Muscle layer of colon (tissue), 2 donors: ENCODE results near the gene FOXL2.
A peak's percentile ranks its signal among the peaks of the same experiment; 100 is the strongest.

ENCODE experiments used
- H3K27ac ChIP-seq: one replicate; pipeline ENCODE4 v1.7.0; 2013; ENCODE audit warnings: low read depth, mild to moderate bottlenecking, low read length, moderate library complexity
- H3K27me3 ChIP-seq, 2 donors: one replicate each; pipeline ENCODE4 v1.7.0; 2013; ENCODE audit warnings: low read length in 2 of 2, mild to moderate bottlenecking in 2 of 2; ENCODE audit not compliant: insufficient read depth in 2 of 2, control insufficient read depth in 1 of 2
- H3K36me3 ChIP-seq: one replicate; pipeline ENCODE4 v1.7.0; 2013; ENCODE audit warnings: mild to moderate bottlenecking, low read length; ENCODE audit not compliant: insufficient read depth
- H3K4me1 ChIP-seq: one replicate; pipeline ENCODE4 v1.7.0; 2013; ENCODE audit warnings: mild to moderate bottlenecking, low read length; ENCODE audit not compliant: insufficient read depth
- H3K4me3 ChIP-seq, 2 donors: one replicate each; pipeline ENCODE4 v1.7.0; 2013; ENCODE audit warnings: low read length in 2 of 2, low read depth in 1 of 2, mild to moderate bottlenecking in 1 of 2, moderate library complexity in 1 of 2
- H3K9ac ChIP-seq: one replicate; pipeline ENCODE4 v1.7.0; 2013; ENCODE audit warnings: low read length
- H3K9me3 ChIP-seq: one replicate; pipeline ENCODE4 v1.7.0; 2013; ENCODE audit warnings: mild to moderate bottlenecking, low read length
- donor health status: abdominal sarcoma.
- donor health status: Adenocarcinoma of cecum.

FOXL2 gene

DNA sequence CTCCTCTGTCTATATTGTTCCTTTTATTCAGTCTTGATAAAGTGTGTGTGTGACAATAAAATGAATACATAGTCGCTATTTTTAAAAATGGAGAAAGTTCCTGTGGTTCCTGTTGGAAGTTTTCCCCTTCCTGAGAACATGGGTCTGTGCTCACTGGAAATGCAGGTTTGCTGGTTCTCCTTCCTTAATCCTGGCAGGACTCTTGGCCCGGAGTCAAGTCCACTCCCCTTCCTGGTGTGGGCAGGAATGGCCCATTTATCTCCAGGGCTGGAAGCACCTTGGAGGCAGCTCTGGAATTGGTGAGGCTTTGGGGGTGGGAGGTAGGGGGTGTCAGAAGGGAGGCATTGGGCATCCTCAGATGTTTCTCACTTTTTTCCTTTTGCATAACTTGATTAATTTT, 30.1 kb downstream of the FOXL2 start:
- H3K27ac ChIP-seq, result no peak overlapping the region
- no peak overlapping the region for H3K4me3 ChIP-seq
- no peaks in the 10 kb centered on the region for H3K36me3 ChIP-seq
- no peak overlapping the region for H3K9ac ChIP-seq
- H3K27me3 ChIP-seq, result no peaks in the 10 kb centered on the region
- H3K4me1 ChIP-seq, result peaks cover 5% of the 10 kb centered on the region
- no peaks in the 10 kb centered on the region for H3K9me3 ChIP-seq

DNA sequence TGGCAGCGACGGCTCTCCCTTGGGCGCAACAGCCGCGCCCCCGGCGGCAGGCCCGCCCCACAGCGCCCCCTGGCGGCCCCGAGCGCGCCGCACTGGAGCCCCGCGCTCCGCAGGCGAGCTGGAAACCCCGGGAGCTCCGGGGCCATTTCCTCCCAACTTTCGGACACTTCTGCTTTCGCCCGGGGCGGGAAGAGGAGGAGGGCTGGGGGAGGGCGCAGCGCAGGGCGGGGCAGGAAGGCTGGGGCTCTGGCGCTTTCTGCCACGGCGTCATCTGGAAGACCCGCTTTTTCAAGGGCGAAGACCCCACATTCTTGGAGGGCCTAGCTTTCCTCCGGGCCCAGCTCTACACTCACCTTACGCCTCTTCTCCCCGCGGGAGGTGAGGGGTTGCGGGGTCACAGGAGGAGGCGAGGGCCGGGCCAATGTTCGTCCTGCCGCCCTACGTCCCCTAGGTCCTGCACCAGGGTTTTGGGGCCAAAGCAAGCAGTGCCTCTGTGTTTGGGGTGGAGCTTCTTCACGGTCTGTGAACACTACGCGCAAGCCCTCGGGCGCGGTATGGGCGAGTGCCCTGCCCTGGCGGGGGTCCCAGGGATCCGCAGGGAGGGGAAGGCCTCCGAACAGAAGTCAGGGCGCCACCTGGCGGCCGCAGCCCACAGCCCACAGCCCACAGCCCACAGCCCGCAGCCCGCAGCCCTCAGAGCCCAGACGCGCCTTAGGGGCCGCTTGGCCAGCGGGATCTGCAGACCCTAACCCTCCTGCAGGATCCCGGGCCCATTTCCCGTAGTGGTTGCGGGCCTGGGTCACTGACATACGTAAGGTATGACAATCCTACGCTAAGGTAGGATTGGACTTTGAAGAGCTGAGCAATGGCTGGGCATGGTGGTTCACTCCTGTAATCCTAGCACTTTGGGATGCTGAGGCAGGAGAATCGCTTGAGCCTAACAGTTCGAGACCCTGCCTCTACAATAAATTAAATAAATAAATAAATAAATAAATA, 31.1 kb downstream of the FOXL2 start:
- peaks cover 5% of the 10 kb centered on the region for H3K4me1 ChIP-seq
- no peaks in the 10 kb centered on the region for H3K36me3 ChIP-seq
- no peaks in the 10 kb centered on the region for H3K27me3 ChIP-seq
- peak overlapping the region; percentile 62 to 85 for H3K4me3 ChIP-seq
- no peaks in the 10 kb centered on the region for H3K9me3 ChIP-seq
- H3K27ac ChIP-seq, result peak overlapping the region; percentile 83
- peak overlapping the region; percentile 86 for H3K9ac ChIP-seq

DNA sequence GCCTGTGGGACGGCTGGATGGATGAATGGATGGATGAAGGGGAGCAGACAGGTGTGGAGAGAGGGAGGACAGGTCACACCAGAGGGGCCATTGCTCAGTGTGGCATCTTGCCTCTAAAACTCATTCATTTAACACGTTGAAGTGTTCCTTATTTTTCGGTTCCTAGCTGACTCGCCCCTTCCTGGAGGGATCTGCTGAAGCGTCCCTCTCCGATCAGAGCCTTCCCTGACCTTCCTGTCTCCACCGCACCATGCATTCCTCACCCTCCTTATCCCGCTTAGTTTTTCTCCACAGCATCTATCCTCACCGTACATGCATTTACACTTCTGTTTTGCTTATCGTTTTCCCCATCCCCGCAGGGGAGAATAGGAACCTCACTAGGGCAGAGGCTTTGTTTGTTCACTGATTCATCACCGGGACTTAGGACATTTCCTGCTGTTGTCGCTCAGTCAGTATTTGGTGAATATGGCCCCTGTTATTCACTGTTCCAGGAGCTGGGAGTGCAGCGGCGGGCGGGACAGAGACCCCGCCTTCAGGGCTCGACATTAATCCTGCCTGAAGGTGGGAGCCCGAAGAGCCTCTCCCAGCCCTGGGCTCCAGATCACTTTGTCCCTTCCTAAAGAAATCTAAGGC, 32.0 kb downstream of the FOXL2 start:
- Histone ChIP-seq H3K9ac (no peak overlapping the region), H3K36me3 (no peaks in the 10 kb centered on the region), H3K27ac (peak overlapping the region; percentile 13), H3K9me3 (no peaks in the 10 kb centered on the region), H3K27me3 (no peaks in the 10 kb centered on the region), H3K4me3 (peak overlapping the region; percentile 62 to 85), H3K4me1 (peaks cover 5% of the 10 kb centered on the region)

DNA sequence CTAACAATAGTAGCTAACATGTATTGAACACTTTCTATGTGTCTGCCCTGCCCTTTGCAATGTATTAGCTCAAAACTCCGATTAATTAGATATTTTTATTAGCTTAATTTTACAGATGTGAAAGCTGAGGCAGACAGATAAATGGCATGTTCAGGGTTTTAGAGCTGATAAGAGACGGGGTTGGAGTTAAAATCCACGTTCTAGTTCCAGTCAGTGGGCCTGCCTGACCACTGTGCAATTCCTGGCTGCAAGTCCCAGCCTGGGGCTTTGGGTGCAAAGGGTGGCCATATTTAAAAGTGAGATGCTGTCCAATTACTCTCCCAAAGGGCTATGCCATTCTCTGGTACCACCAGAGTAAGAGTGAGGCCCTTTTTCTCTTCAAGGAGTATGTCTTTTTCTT, 33.2 kb downstream of the FOXL2 start:
- H3K9ac ChIP-seq, result no peak overlapping the region
- H3K27ac ChIP-seq, result no peak overlapping the region
- no peak overlapping the region for H3K4me3 ChIP-seq
- H3K4me1 ChIP-seq, result peaks cover 5% of the 10 kb centered on the region
- H3K36me3 ChIP-seq, result no peaks in the 10 kb centered on the region
- H3K9me3 ChIP-seq, result no peaks in the 10 kb centered on the region
- no peaks in the 10 kb centered on the region for H3K27me3 ChIP-seq

DNA sequence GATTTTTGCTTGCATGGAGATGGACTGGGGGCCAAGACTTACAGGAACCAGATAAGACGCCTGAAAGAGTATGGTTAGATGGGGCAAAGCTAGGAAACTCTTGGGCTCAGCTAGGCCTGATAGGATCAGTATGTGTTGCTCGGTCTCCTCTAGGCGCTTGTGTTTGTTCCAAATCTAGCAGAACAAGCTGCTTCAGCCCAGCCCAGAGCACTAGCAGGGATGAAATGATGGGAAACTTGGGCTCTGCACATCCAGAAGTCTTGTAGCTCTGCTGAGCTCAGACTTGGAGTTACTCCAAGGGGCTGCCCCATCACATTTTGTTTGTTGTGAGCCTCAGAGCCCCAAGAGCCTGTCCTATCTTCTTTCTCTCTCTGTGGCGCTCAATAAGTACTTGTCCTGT, 34.7 kb downstream of the FOXL2 start:
- H3K4me3 ChIP-seq, result no peak overlapping the region
- H3K36me3 ChIP-seq, result no peaks in the 10 kb centered on the region
- no peaks in the 10 kb centered on the region for H3K27me3 ChIP-seq
- H3K27ac ChIP-seq, result no peak overlapping the region
- H3K4me1 ChIP-seq, result peaks cover 5% of the 10 kb centered on the region
- no peak overlapping the region for H3K9ac ChIP-seq
- H3K9me3 ChIP-seq, result no peaks in the 10 kb centered on the region

DNA sequence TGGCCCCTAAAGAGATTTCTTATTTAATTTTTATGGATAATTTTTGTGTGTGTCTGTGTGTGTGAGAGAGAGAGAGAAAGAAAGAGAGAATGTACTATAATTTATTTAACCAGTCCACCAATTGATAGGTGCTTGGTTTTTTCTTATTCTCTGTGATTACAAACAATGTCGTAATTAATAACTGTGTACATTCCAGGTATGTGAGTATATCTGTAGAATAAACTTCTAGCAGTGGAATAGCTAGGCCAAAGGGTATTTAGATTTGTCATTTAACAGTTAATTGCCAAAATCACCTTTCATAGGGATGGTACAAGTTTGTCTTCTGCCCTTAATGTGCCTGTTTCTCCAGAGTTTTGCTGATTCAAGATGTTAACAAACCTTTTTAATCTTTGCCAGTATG, 35.3 kb downstream of the FOXL2 start:
- no peaks in the 10 kb centered on the region for H3K9me3 ChIP-seq
- H3K4me3 ChIP-seq, result no peak overlapping the region
- H3K27ac ChIP-seq, result no peak overlapping the region
- H3K36me3 ChIP-seq, result no peaks in the 10 kb centered on the region
- H3K9ac ChIP-seq, result no peak overlapping the region
- H3K27me3 ChIP-seq, result no peaks in the 10 kb centered on the region
- peaks cover 5% of the 10 kb centered on the region for H3K4me1 ChIP-seq

DNA sequence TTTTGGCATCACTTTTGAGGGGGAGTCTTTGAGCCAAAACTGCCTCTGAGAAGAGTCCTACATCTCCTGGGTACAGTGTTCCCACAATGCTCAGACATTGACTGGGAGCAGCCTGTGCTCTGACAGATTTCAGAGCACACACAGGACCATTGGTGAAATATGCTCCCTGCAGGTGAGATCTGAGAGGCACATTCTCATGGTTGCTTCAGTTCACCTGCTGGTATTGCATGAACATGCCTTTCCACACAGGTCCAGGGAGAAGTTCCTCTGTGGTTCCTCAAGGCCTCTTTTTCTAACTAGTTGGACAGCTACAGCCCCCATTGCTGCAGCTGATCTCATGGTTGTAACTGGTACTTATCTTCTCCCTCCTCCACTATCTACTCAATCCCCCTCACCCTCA, 37.0 kb downstream of the FOXL2 start:
- Histone ChIP-seq H3K27me3 (no peaks in the 10 kb centered on the region), H3K9me3 (no peaks in the 10 kb centered on the region), H3K36me3 (no peaks in the 10 kb centered on the region), H3K4me3 (no peak overlapping the region), H3K9ac (no peak overlapping the region), H3K27ac (no peak overlapping the region), H3K4me1 (peaks cover 3% of the 10 kb centered on the region)

DNA sequence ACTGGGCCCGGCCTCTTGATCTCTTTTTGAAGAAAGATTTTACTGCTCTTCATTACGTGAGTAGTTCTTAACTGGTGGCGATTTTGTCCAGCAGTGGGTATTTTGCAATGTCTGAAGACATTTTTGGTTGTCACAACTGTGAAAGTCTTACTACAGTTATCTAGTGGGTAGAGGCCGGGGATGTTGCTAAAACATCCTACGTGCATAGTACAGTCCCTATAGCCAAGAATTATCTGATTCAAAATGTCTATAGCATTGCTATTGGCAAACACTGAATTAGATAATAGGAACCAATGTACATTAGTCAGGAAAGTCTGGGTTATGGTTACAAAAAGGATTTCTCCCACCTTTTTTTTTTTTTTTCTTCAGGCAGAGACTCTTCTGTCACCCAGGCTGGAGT, 38.1 kb downstream of the FOXL2 start:
- H3K4me1 ChIP-seq, result no peaks in the 10 kb centered on the region
- no peak overlapping the region for H3K4me3 ChIP-seq

DNA sequence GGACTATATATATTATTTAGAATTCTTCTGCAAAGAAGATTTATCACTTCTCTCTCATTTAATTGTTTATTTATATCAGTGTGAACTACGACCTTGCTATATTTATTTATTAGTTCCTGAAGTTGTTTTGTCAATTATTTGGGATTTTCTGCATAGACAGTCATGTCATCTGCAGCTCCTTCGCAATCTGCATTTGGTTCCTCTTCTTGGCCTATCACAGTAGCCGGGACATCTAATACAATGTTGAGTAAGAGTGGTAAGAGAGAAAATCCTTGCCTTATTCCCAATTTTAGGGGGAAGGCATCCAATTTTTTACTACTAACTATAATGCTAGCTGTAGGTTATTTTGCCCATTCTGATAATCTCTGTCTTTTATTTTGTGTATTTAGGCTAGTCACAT, 39.4 kb downstream of the FOXL2 start:
- Histone ChIP-seq H3K4me3 (no peak overlapping the region), H3K4me1 (no peaks in the 10 kb centered on the region), H3K27me3 (no peaks in the 10 kb centered on the region), H3K9ac (no peak overlapping the region), H3K36me3 (no peaks in the 10 kb centered on the region), H3K27ac (no peak overlapping the region), H3K9me3 (no peaks in the 10 kb centered on the region)

More for the DNA sequence above, 38.1 kb downstream of the FOXL2 start:
- Histone ChIP-seq H3K27me3 (no peaks in the 10 kb centered on the region), H3K36me3 (no peaks in the 10 kb centered on the region), H3K9ac (no peak overlapping the region), H3K27ac (no peak overlapping the region), H3K9me3 (no peaks in the 10 kb centered on the region)

DNA sequence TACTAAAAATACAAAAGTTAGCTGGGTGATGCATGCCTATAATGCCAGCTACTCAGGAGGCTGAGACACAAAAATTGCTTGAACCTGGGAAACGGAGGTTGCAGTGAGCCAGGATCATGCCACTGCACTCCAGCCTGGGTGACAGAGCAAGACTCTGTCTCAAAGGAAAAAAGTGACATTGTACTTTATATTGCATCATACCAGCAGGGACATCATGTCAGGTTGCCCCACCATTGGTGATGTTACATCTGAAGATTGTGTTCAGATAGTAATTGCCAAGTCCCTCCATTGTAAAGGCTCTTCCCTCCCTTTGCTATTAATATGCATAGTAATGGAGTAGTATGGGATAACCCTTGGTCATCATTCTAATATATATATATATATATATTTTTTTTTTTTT, 44.8 kb downstream of the FOXL2 start:
- Histone ChIP-seq H3K36me3 (no peaks in the 10 kb centered on the region), H3K27ac (no peak overlapping the region), H3K9me3 (no peaks in the 10 kb centered on the region), H3K27me3 (no peaks in the 10 kb centered on the region), H3K9ac (no peak overlapping the region), H3K4me3 (no peak overlapping the region), H3K4me1 (no peaks in the 10 kb centered on the region)

DNA sequence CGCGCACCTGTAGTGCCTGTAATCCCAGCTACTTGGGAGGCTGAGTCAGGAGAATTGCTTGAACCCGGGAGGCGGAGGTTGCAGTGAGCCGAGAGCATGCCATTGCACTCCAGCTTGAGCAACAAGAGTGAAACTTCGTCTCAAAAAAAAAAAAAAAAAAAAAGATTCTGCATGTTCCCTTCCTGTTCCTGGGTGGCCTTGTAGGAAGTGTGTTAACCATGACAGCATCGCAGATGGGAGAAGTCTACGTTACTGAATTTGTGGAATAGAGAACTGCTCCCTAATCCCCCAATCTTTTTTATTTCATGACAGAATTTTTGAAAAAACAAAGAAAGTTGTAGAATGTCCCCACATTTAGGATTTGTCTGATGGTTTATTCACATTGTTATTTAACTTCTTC, 45.4 kb downstream of the FOXL2 start:
- Histone ChIP-seq H3K9ac (no peak overlapping the region), H3K27me3 (no peaks in the 10 kb centered on the region), H3K9me3 (no peaks in the 10 kb centered on the region), H3K27ac (no peak overlapping the region), H3K4me1 (no peaks in the 10 kb centered on the region), H3K4me3 (no peak overlapping the region), H3K36me3 (no peaks in the 10 kb centered on the region)
